ENCODE results near the gene HAUS3. TPM values are rescaled to one million over a fixed set of nuclear protein-coding genes. Genes with fewer than 3 reads are reported as not detected.
"Not testable (repeated sequence)": the region's sequence is repeated elsewhere in the genome, so short reads cannot be mapped to it uniquely, and the experiment has no call there.

The HAUS3 gene
- total RNA-seq, 4 donors from 2014 or later = 8.9 to 13.0 (median 10.7) TPM

DNA sequence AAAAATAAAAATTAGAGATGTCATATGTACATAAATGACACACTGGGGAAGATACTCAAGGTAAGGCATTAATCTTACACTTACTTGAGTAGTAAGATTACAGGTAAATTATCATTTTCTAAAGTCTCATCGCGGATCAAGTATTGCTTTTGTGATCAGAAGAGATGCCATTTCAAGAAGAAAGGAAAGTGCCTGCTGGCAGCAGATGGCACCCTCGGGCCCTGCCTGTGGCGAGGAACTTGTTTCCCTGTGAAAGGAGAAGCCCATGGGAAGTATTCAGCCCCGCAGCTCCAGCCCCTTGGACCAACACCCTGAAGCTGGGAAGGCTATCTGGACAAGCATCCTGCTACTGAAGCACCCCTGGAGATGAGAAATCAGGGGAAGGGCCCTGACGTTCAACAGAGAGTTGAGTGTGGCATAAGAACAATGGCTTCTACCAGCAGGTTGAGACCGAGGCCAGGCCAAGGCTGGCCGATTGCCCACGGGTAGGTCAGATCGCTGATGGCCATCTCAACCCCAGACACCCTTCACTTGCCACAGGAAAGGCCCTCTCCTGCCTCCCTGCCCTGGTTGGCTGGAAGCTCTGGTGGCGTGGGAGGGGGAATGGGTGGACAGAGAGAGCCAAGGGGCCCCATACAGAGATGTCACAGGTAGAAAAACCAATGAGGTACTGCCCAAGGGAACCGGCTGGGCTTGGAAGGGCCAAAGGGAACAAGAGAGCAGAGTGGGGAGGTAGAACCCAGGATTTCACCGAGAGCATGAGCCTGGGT lies 38.8 kb upstream of the HAUS3 start:
- Histone ChIP-seq H3K27me3 (no peaks in the 10 kb centered on the region), H3K4me1 (no peaks in the 10 kb centered on the region), H3K9me3 (no peaks in the 10 kb centered on the region), H3K4me3 (no peak overlapping the region), H3K27ac (peak overlapping the region in 2 of 4 donors; percentile 51 to 73), H3K36me3 (no peaks in the 10 kb centered on the region)
- no peak for TF ChIP-seq POLR2A (IDR thresholded peaks at IDR 0.05)
- TF ChIP-seq, protein P1, sequence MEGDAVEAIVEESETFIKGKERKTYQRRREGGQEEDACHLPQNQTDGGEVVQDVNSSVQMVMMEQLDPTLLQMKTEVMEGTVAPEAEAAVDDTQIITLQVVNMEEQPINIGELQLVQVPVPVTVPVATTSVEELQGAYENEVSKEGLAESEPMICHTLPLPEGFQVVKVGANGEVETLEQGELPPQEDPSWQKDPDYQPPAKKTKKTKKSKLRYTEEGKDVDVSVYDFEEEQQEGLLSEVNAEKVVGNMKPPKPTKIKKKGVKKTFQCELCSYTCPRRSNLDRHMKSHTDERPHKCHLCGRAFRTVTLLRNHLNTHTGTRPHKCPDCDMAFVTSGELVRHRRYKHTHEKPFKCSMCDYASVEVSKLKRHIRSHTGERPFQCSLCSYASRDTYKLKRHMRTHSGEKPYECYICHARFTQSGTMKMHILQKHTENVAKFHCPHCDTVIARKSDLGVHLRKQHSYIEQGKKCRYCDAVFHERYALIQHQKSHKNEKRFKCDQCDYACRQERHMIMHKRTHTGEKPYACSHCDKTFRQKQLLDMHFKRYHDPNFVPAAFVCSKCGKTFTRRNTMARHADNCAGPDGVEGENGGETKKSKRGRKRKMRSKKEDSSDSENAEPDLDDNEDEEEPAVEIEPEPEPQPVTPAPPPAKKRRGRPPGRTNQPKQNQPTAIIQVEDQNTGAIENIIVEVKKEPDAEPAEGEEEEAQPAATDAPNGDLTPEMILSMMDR (IDR thresholded peaks at IDR 0.05) = no peak
- intact Hi-C loops (cut with DNase I) = no loop called here
- DNase-seq = no peak
- WGBS, 2 donors = 81 to 84% methylated on average over 6 to 13 of the region's 13 CpGs

DNA sequence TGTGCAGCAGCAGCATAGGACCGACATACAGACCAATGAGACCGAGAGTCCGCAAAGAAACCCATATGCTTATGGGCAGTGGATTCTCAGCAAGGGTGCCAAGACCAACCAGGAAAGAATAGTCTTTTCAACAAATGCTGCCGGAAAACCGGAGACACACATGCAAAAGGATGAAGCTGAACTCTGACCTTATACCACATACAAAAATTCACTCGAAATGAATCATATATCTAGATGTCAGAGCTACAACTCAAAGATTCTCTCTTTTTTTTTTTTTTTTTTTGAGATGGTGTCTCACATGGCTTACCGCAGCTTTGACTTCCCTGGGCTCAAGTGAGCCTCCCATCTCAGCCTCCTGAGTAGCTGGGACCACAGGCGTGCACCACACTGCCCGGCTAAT lies 36.0 kb upstream of the HAUS3 start:
- Histone ChIP-seq H3K4me3 (no peak overlapping the region), H3K4me1 (no peaks in the 10 kb centered on the region), H3K27me3 (no peaks in the 10 kb centered on the region), H3K36me3 (peaks cover 0 to 2% (median 0%) of the 10 kb centered on the region in 3 donors), H3K27ac (no peak overlapping the region), H3K9me3 (no peaks in the 10 kb centered on the region)
- 84 to 92% methylated on average over 7 to 9 of the region's 9 CpGs for WGBS, 2 donors
- TF ChIP-seq, protein P1 (IDR thresholded peaks at IDR 0.05) = no peak
- TF ChIP-seq POLR2A (IDR thresholded peaks at IDR 0.05) = no peak
- intact Hi-C loops (cut with DNase I) = no loop called here
- DNase-seq = no peak

DNA sequence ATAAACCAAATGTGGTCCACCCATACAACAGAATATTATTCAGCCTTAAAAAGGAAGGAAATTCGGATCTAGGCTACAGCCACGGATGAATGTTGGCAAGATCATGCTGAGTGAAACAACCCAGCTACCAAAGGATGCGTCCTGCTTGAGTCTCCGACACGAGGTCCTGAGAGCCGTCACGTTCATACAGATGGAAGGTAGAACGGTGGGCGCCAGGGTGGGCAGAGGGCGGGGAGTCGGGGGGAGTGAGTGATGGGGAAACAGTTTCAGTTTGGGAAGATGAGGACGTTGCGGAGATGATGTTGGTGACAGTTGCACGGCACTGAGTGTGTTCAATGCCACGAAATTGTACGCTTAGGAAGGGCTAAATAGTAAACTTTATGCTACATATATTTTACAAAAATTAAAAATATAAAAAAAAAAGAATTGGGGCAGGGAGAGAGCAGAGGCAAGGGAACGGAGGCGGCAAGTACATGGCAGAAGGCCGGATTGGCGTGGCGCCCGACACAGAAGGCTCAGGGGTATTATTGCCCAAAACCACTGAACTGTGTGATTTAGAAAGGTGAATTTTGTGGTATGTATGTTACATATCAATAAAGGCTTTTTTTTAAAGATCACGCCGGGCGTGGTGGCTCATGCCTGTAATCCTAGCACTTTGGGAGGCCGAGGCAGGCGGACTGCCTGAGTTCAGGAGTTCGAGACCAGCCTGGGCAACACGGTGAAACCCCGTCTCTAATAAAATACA lies 34.8 kb upstream of the HAUS3 start:
- H3K27ac ChIP-seq = no peak overlapping the region
- H3K4me3 ChIP-seq = no peak overlapping the region
- no peaks in the 10 kb centered on the region for H3K27me3 ChIP-seq
- no peak for DNase-seq
- H3K9me3 ChIP-seq = no peaks in the 10 kb centered on the region
- intact Hi-C loops (cut with DNase I) = no loop called here
- TF ChIP-seq, protein P1 (IDR thresholded peaks at IDR 0.05) = no peak
- TF ChIP-seq POLR2A (IDR thresholded peaks at IDR 0.05) = no peak
- H3K4me1 ChIP-seq = no peaks in the 10 kb centered on the region
- H3K36me3 ChIP-seq = peaks cover 0 to 12% (median 0%) of the 10 kb centered on the region in 3 donors
- WGBS, 2 donors = 88 to 93% methylated on average over 29 to 30 of the region's 30 CpGs

DNA sequence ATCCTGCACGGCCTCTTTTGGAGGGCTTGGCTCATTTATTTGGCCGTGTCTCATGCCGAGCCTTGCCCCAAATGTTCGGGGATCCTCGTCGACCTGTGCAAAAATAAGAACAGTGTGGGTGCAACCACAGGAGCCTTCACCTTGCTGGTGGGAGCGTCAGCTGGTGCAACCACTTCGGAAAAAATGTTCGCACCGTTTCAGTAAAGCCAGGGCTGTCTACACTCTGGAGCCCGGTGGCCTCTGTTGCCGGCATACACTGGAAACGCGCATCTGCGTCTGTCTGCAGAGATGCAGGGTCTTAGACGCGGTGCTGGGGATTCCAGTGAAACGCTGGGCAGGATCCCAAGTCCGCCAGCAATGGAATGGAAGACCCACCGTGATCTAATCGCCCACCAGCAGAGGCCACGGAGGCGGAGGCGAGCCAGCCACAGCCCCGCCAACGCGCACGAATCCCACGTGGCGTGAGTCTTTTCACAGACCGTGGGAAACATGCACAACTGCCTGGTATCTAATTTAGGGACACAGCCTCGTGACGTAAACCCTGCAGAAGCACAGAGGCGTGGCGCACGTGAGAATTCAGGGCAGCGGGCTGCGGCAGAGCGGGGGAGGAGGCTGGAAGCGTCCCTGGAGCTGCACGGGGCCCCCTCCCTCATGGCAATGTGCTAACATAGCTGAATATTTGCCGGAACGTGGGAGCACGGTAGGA lies 33.8 kb upstream of the HAUS3 start:
- no peak overlapping the region for H3K4me3 ChIP-seq
- H3K27me3 ChIP-seq = no peaks in the 10 kb centered on the region
- 86 to 92% methylated on average over 29 to 33 of the region's 44 CpGs for WGBS, 2 donors
- no peaks in the 10 kb centered on the region for H3K9me3 ChIP-seq
- intact Hi-C loops (cut with DNase I) = no loop called here
- H3K27ac ChIP-seq = no peak overlapping the region
- no peak for DNase-seq
- no peaks in the 10 kb centered on the region for H3K4me1 ChIP-seq
- H3K36me3 ChIP-seq = peaks cover 0 to 18% (median 0%) of the 10 kb centered on the region in 3 donors
- TF ChIP-seq POLR2A (IDR thresholded peaks at IDR 0.05) = no peak
- TF ChIP-seq, protein P1 (IDR thresholded peaks at IDR 0.05) = no peak

DNA sequence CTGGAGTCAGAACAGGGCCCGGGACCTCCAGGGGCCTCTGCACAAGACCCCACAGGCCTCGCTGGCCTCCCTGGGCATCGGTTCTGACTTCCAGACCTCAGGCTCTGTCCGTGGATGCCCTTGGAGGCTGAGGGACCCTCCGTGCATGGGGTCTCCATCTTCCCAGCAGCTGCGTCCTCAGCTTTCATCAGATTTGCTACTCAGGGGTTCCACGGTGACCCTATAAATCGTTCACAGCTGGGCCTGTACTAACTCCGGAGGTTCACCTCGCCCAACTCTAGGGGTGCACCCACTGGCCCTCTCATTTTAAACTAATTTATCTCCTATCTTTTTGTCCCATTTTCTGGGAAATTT lies 33.1 kb upstream of the HAUS3 start:
- DNase-seq; H3K27me3 ChIP-seq; H3K4me1 ChIP-seq; H3K9me3 ChIP-seq; intact Hi-C loops (cut with DNase I); H3K27ac ChIP-seq; H3K4me3 ChIP-seq: not testable (repeated sequence)
- peaks cover 0 to 22% (median 0%) of the 10 kb centered on the region in 3 donors for H3K36me3 ChIP-seq
- WGBS, 2 donors = 81 to 87% methylated on average over 7 to 9 of the region's 10 CpGs

Data from esophagus squamous epithelium (tissue), 5 donors.